DND-41 (cell line): ENCODE data around the gene PACS2.

Experiments used
- ATAC-seq: fragments of 200-7000 bp; cut with Tn5 transposase; 3 replicates; pipeline ENCODE4 v1.9.1; 2021; ENCODE audit warnings: low read depth; ENCODE audit not compliant: insufficient read depth
- DNase-seq: peaks from one replicate; pipeline ENCODE4 v3.0.0-alpha.2; 2020
- H2AFZ ChIP-seq: 2 replicates; pipeline ENCODE4 v1.6.0; 2012; ENCODE audit warnings: low read depth, low read length
- H3K27ac ChIP-seq: 2 replicates; pipeline ENCODE4 v1.5.1; 2012; ENCODE audit warnings: low read length, inconsistent platforms
- H3K27me3 ChIP-seq: fragments of 200-600 bp; sonication (generic); 2 replicates; pipeline ENCODE4 v1.6.0; 2012; ENCODE audit warnings: low read length, mild to moderate bottlenecking, inconsistent platforms; ENCODE audit not compliant: insufficient read depth, poor library complexity
- H3K36me3 ChIP-seq: 2 replicates; pipeline ENCODE4 v1.5.1; 2012; ENCODE audit warnings: low read length, inconsistent platforms; ENCODE audit not compliant: insufficient read depth
- H3K4me1 ChIP-seq: 2 replicates; pipeline ENCODE4 v1.5.1; 2012; ENCODE audit warnings: mild to moderate bottlenecking, low read length; ENCODE audit not compliant: insufficient read depth
- H3K4me2 ChIP-seq: 2 replicates; pipeline ENCODE4 v1.6.0; 2012; ENCODE audit warnings: mild to moderate bottlenecking, moderate library complexity, low read length, inconsistent platforms; ENCODE audit not compliant: insufficient read depth
- H3K4me3 ChIP-seq, 2 experiments: fragments of 200-600 bp in 1 of 2; shearing (Covaris generic) in 1 of 2; 2 replicates each; pipeline ENCODE4 v1.5.1; 2012 to 2016; ENCODE audit warnings: inconsistent platforms in 2 of 2, low read length in 2 of 2, mild to moderate bottlenecking in 2 of 2, low read depth in 1 of 2, moderate library complexity in 1 of 2
- H3K79me2 ChIP-seq: 2 replicates; pipeline ENCODE4 v1.6.0; 2012; ENCODE audit warnings: low read length, inconsistent platforms; ENCODE audit not compliant: insufficient read depth
- H3K9ac ChIP-seq: 2 replicates; pipeline ENCODE4 v1.6.0; 2012; ENCODE audit warnings: low read depth, mild to moderate bottlenecking, inconsistent platforms, low read length, moderate library complexity
- H3K9me3 ChIP-seq: 2 replicates; pipeline ENCODE4 v1.5.1; 2012; ENCODE audit warnings: low read length, moderate library complexity, mild to moderate bottlenecking, inconsistent platforms; ENCODE audit not compliant: insufficient read depth, severe bottlenecking
- H4K20me1 ChIP-seq: 2 replicates; pipeline ENCODE4 v1.6.0; 2012; ENCODE audit warnings: low read length; ENCODE audit not compliant: insufficient read depth
- EZH2 ChIP-seq: IDR thresholded peaks from 3 replicates; pipeline ENCODE4 v1.6.1; 2012; ENCODE audit warnings: borderline replicate concordance, low read depth, mild to moderate bottlenecking, moderate library complexity, low read length, inconsistent platforms; ENCODE audit not compliant: severe bottlenecking
- TF ChIP-seq, protein P1 (sequence below): IDR thresholded peaks from 2 replicates; pipeline ENCODE4 v1.5.1; 2012; ENCODE audit warnings: borderline replicate concordance, low read length, moderate library complexity, mild to moderate bottlenecking; ENCODE audit not compliant: poor library complexity, severe bottlenecking; ENCODE audit errors: extremely low read depth

The PACS2 gene

DNA sequence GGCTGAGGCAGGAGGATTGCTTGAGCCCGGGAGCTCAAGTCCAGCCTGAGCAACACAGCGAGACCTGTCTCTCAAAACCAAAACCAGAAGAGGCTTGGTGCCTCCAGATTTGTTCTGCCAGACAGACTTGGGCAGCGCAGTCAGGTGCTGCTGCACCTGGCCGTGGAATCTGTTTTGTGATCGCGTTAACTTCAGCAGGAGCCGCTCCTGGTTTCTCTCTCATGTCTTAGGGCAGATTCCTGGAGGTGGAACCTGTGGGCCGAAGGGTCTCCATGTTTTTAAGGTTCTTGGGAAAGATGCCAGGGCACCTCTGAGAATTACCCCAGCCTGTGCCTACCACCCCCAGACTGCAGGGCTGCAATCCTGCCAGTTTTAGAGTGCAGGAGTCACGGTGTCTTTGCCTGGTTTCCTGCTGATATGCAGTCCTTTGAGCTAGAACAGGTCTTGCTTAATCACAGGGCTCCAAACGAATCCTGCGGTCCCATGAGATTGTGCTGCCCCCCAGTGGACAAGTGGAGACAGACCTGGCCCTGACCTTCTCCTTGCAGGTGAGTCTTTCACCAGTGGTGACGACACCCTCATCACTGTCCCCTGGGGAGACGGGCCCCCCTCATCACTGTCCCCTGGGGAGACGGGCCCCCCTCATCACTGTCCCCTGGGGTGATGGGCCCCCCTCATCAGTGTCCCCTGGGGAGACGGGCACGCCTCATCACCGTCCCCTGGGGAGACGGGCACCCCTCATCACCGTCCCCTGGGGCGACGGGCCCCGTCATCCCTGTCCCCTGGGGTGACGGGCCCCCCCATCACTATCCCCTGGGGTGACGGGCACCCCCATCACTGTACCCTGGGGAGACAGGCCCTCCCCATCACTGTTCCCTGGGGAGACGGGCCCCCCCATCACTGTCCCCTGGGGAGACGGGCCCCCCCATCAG is 37.6 kb downstream of the PACS2 start:
- H4K20me1 ChIP-seq = peaks cover 33% of the 10 kb centered on the region
- no peak overlapping the region for H3K4me2 ChIP-seq
- H3K4me3 ChIP-seq = no peak overlapping the region
- H2AFZ ChIP-seq = no peak overlapping the region
- H3K9me3 ChIP-seq = no peaks in the 10 kb centered on the region
- H3K79me2 ChIP-seq = peaks cover 6% of the 10 kb centered on the region; the same call in 1 of the 2 replicates
- ATAC-seq (peak; percentile 94), DNase-seq (peak; percentile 83)
- no peaks in the 10 kb centered on the region for H3K4me1 ChIP-seq
- H3K9ac ChIP-seq = no peak overlapping the region
- TF ChIP-seq, protein P1, sequence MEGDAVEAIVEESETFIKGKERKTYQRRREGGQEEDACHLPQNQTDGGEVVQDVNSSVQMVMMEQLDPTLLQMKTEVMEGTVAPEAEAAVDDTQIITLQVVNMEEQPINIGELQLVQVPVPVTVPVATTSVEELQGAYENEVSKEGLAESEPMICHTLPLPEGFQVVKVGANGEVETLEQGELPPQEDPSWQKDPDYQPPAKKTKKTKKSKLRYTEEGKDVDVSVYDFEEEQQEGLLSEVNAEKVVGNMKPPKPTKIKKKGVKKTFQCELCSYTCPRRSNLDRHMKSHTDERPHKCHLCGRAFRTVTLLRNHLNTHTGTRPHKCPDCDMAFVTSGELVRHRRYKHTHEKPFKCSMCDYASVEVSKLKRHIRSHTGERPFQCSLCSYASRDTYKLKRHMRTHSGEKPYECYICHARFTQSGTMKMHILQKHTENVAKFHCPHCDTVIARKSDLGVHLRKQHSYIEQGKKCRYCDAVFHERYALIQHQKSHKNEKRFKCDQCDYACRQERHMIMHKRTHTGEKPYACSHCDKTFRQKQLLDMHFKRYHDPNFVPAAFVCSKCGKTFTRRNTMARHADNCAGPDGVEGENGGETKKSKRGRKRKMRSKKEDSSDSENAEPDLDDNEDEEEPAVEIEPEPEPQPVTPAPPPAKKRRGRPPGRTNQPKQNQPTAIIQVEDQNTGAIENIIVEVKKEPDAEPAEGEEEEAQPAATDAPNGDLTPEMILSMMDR = peak; percentile 92
- no peak for TF ChIP-seq EZH2
- no peaks in the 10 kb centered on the region for H3K27me3 ChIP-seq
- peaks cover 26% of the 10 kb centered on the region for H3K36me3 ChIP-seq
- H3K27ac ChIP-seq = no peak overlapping the region

DNA sequence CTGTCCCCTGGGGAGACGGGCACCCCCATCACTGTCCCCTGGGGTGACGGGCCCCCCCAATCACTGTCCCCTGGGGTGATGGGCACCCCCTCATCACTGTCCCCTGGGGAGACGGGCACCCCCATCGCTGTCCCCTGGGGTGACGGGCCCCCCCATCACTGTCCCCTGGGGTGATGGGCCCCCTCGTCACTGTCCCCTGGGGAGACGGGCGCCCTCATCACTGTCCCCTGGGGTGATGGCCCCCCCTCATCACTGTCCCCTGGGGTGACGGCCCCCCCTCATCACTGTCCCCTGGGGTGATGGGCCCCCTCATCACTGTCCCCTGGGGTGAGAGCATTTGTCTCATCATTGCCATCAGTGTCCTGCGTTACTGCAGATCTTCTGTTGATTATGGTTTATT is 38.6 kb downstream of the PACS2 start:
- H2AFZ ChIP-seq = no peak overlapping the region
- no peaks in the 10 kb centered on the region for H3K4me1 ChIP-seq
- H3K9me3 ChIP-seq = no peaks in the 10 kb centered on the region
- ATAC-seq (no peak), DNase-seq (no peak)
- no peak overlapping the region for H3K9ac ChIP-seq
- TF ChIP-seq, protein P1 = no peak
- TF ChIP-seq EZH2 = no peak
- no peak overlapping the region for H3K27ac ChIP-seq
- no peaks in the 10 kb centered on the region for H3K27me3 ChIP-seq
- no peak overlapping the region for H3K4me2 ChIP-seq
- no peak overlapping the region for H3K4me3 ChIP-seq
- peaks cover 28% of the 10 kb centered on the region for H3K36me3 ChIP-seq
- 0 out of 2 replicates have a peak, but pooled peaks cover 3% of the 10 kb centered on the region for H3K79me2 ChIP-seq
- peaks cover 27% of the 10 kb centered on the region; the same call in 1 of the 2 replicates for H4K20me1 ChIP-seq

DNA sequence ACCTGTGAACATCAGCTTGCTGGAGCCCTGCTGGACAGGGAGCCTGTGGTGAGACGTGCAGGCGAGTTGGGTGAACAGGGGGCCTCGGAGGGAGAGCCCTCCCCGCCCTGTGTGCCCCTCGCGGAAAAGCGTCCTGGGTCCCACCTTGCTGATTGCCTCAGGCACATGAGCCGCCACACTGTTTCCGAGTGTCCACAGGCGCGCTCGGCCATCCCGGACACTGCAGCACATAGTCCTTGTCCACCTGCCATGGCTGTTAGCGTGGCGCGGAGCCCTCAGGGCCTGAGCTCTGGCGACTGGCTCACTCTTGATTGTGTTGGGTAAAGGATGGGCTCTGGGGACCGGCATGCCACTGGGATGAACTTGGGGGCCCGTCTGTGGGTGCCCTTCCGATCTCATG is 40.0 kb downstream of the PACS2 start:
- peaks cover 36% of the 10 kb centered on the region for H3K36me3 ChIP-seq
- DNase-seq (no peak), ATAC-seq (no peak)
- H2AFZ ChIP-seq = no peak overlapping the region
- no peak overlapping the region for H3K4me3 ChIP-seq
- no peak overlapping the region for H3K4me2 ChIP-seq
- no peaks in the 10 kb centered on the region for H3K27me3 ChIP-seq
- TF ChIP-seq, protein P1 = no peak
- no peak for TF ChIP-seq EZH2
- peaks cover 15% of the 10 kb centered on the region; the same call in 1 of the 2 replicates for H4K20me1 ChIP-seq
- H3K79me2 ChIP-seq = no peaks in the 10 kb centered on the region
- H3K27ac ChIP-seq = no peak overlapping the region
- no peaks in the 10 kb centered on the region for H3K9me3 ChIP-seq
- no peaks in the 10 kb centered on the region for H3K4me1 ChIP-seq
- H3K9ac ChIP-seq = no peak overlapping the region
